NCI-H1092 (cell line): ENCODE results near the gene SETDB1.
A peak's percentile ranks its signal among the peaks of the same experiment; 100 is the strongest.
"Not testable (repeated sequence)": the region's sequence is repeated elsewhere in the genome, so short reads cannot be mapped to it uniquely, and the experiment has no call there.

ENCODE experiments used
- DNase-seq: peaks from one replicate; lab custom pipeline; 2025; lab: John Stamatoyannopoulos, UW

Gene SETDB1

DNA sequence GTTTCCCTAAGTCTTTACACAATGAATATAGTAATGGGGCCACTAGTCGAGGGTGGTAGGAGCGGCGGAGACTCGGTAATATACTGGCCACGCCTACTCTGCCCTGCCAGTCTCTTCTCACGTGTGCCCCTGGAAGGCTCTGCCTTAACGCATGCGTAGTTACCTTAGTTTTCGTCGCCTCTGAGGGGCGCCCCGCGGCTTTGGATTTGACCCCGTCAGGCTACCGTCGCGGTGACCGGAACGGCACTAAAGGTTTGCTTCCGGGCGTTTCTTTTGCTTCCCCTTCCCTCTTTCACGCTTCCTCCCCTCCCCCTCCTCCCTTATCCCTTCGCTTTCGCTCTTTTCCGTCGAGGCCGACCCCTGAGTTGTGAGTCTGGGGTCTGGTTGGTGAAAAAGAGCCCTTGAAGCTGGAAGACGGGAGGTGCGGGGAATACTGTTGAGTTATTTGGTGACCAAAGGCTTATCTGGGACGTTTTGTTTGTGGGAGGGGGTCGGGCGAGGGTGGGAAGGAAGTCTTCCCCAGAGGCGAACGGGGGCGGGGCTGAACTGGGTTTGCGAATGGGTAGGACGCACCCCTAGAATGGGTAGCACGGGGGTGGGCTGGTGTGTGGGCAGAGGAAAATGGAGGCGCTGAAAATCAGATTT, at the start of gene SETDB1:
Gene SETDB1, plus strand, starts transcription at position 267 of the 645 bp plus-strand sequence. CDS start 1,352 bp downstream, outside the sequence.
- peak; percentile 98 for DNase-seq

GRCh38 chr1:150878931-150879330, 47.2 kb upstream of the SETDB1 start:
- DNase-seq = not testable (repeated sequence)

GRCh38 chr1:150881331-150882070, 44.7 kb upstream of the SETDB1 start:
- DNase-seq = no peak

DNA sequence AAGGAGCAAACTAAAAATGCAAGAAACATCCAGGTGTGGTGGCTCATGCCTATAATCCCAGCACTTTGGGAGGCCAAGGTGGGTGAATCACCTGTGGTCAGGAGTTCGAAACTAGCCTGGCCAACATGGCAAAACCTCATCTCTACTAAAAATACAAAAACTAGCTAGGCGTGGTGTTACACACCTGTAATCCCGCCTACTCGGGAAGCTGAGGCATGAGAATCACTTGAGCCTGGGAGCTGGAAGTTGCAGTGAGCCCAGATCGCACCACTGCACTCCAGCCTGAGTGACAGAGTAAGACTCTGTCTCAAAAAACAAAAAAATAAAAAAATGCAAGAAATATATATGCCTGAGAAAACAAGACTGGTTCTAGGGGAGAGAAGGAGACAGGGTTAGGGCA, 43.0 kb upstream of the SETDB1 start:
- not testable (repeated sequence) for DNase-seq

GRCh38 chr1:150887018-150887417, 39.1 kb upstream of the SETDB1 start, which contains the start of gene CTXND2:
Gene CTXND2, plus strand, starts transcription at chr1:150887136. Its CDS starts 25,179 bp downstream, at chr1:150912315.
- DNase-seq = no peak

DNA sequence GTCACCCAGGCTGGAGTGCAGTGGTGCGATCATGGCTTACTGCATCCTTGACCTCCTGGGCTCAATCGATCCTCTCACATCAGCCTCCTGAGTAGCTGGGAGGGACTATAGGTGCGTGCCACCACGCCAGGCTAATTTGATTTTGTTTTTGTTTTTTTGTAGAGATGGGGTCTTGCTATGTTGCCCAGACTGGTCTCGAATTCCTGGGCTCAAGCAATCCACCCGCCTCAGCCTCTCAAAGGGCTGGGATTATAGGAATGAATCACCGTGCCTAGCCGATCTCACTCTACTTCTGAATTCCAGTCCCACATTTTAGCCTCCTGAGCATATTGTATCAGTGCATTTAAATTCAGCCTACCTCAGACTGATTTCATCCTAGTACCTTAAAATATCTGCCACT, 37.4 kb upstream of the SETDB1 start:
- DNase-seq = no peak

DNA sequence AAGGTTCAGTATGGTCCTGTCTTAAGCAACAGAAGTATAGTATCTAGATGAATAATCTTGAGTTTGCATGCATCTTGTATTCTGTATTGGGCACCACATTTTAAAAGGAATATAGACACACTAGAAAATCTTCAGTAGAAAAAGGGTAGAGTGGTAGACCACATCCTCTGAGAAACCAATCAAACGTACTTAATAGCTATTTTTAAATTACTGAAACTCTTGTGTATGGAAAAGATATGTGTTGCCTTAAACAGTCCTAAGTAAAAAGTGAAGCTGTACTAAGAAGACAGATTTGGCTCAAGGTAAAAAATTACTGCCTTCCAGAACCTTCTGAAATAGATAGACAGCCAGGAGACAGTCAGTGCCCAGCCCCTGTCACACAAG, 36.1 kb upstream of the SETDB1 start:
- DNase-seq = no peak

DNA sequence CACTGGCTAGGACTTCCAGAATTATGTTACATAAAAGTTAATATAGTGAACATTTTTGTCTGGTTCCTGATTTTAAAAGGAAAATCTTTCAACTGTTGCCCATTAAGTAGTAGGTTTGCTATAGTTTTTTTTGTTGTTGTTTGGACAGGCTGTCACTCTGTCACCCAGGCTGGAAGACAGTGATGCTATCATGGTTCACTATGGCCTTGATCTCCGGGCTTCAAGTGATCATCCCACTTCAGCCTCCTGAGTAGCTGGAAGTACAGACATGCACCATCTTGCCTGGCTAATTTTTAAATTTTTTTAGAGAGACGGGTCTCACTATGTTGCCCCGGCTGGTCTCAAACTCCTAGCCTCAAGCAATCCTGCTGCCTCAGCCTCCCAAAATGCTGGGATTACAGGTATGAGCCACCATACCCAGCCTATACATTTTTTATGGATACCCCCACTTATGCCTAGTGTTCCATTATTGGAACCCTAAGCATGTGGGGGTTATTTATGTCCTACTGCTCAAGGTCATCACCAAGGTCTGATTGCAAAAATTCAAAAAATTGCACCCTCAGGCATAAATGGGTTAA, 32.7 kb upstream of the SETDB1 start:
- DNase-seq = no peak

DNA sequence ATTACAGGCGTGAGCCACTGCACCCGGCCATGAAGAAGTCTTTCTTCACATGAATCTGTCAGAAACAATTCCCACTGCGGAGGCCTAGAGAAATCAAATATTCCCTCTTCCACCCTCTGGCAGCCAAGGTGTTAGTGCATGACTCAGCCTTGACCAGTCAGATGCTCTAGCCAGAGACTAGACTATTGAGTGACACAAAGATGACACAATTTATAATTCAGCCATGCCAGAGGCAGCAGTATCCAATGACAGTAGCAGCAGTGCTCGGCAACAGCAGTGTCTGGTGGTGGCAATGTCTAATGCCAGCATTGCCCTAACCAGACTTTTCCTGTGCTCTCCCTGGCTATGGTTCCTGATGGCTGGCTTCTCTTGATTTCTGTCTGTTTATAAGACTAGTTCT, 30.5 kb upstream of the SETDB1 start:
- no peak for DNase-seq

- DNase-seq = not testable (repeated sequence)
Observed at GRCh38 chr1:150899795-150900194, 26.4 kb upstream of the SETDB1 start.

GRCh38 chr1:150902346-150902745, 23.8 kb upstream of the SETDB1 start:
- DNase-seq = no peak

GRCh38 chr1:150902751-150903150, 23.4 kb upstream of the SETDB1 start:
- DNase-seq = no peak

DNA sequence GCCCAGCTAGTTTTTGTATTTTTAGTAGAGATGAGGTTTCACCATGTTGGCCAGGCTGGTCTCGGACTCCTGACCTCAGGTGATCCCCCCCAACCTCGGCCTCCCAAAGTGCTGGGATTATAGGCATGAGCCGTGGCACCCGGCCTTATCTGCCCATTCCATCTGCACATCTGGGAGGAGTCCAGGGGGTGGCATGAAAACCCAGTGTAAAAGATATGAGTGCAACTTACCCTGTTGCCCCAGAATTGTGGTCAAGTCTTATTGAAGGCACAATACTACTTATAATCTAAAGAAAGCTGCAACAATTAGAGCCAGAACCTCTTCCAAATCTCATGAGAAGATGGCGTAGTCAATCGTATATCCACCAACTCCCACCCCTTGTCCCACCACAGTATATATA, 20.9 kb upstream of the SETDB1 start:
- DNase-seq = no peak

DNA sequence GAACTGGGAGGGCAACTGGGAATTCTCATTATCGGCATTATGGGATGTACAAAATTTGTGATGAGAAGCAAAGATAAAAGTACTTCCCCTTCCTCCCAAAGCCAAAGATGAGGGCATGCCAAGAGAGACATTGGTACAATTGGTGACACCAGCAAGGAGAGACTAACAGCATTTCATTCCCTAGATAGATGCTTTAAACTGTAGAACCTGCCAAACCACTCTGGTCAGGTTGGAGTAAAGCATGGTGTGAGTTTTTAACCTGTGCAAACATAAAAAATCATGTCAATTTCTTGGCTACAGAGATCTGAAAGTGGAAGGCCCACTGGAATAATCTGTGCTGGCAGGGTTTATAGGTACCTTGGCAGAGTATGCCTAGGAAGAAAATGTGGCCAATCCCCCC, 19.8 kb upstream of the SETDB1 start:
- no peak for DNase-seq

- DNase-seq = no peak
Observed at GRCh38 chr1:150906813-150907212, 19.4 kb upstream of the SETDB1 start.

GRCh38 chr1:150909585-150910180, 16.5 kb upstream of the SETDB1 start:
- DNase-seq = no peak

- DNase-seq = no peak
Observed at GRCh38 chr1:150912623-150913022, 13.5 kb upstream of the SETDB1 start.

- no peak for DNase-seq
Observed at GRCh38 chr1:150917387-150917786, 8.8 kb upstream of the SETDB1 start.

DNA sequence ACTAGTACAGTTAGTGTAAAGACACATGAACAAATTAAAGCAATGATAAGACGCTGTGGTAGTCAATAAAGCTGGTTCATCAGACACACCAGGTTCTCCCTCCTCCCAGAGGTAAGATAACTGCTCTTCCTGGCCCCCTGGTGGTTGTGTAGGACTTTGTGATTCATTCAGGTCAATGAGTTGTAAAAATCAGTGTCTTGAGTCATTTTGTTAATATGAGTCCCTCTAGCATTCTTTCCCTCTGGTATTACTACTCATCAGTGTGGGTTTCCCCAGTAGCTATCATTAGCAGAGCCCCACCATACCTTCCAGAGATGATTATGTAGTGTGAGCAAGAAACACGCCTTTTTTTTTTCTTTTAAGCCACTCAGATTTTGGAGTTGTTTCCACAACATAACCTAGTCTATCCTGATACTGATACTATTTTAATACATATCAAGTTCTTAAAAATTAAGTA, 3.6 kb upstream of the SETDB1 start:
- peak; percentile 54 for DNase-seq

DNA sequence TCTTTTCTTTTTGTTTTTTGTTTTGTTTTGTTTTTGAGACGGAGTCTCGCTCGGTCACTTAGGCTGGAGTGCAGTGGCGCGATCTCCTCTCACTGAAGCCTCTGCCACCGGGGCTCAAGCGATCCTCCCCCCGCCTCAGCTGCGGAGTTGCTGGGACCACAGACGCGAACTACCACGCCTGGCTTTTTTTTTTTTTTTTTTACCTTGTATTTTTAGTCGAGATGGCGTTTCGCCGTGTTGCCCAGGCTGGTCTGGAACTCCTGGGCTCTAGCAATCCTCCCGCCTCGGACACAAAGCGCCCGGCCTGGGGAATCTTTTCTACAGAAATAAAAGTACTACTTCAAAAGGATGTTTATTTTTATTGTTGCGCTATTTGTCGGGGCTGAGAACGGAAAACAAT, 1.1 kb upstream of the SETDB1 start:
- no peak for DNase-seq

DNA sequence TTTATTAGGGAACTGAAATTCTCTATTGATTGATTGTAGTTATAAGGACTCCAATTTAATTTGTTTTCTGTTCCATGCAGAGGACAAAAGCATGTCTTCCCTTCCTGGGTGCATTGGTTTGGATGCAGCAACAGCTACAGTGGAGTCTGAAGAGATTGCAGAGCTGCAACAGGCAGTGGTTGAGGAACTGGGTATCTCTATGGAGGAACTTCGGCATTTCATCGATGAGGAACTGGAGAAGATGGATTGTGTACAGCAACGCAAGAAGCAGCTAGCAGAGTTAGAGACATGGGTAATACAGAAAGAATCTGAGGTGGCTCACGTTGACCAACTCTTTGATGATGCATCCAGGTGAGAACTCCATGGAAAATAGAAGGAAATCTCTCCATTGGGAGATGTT, 1.5 kb downstream of the SETDB1 start:
- no peak for DNase-seq

GRCh38 chr1:150928286-150928685, 2.1 kb downstream of the SETDB1 start:
- no peak for DNase-seq

DNA sequence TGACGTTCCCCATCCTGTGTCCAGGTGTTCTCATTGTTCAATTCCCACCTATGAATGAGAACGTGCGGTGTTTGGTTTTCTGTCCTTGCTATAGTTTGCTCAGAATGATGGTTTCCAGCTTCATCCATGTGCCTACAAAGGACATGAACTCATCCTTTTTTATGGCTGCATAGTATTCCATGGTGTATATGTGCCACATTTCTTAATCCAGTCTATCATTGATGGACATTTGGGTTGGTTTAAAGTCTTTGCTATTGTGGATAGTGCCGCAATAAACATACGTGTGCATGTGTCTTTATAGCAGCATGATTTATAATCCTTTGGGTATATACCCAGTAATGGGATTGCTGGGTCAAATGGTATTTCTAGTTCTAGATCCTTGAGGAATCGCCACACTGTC, 2.6 kb downstream of the SETDB1 start:
- DNase-seq = not testable (repeated sequence)
